Heart left ventricle (tissue), 16 donors: ENCODE measurements around the gene DCAF11. TPM values are rescaled to one million over a fixed set of nuclear protein-coding genes. Genes with fewer than 3 reads are reported as not detected.
A peak's percentile ranks its signal among the peaks of the same experiment; 100 is the strongest.

Experiments
- ATAC-seq, 4 donors: fragments of 200-7000 bp; cut with Tn5 transposase; one replicate each; pipeline ENCODE4 v1.9.1; 2020 to 2022; ENCODE audit warnings: moderate library complexity in 4 of 4, mild to moderate bottlenecking in 3 of 4, moderate number of reproducible peaks in 1 of 4
- DNase-seq, 5 donors: peaks; one replicate each; pipeline ENCODE4 v3.0.0-alpha.2; 2020
- H3K27ac ChIP-seq, 12 donors: fragments of 200-600 bp; sonication (generic) in 4 of 12; one replicate each; pipeline versions ENCODE4 v1.5.0 to v1.8.0; 2016 to 2022; ENCODE audit warnings: mild to moderate bottlenecking in 2 of 12
- H3K27me3 ChIP-seq, 9 donors: fragments of 200-600 bp; sonication (generic) in 2 of 9; one replicate each; pipeline versions ENCODE4 v1.5.1 to v1.8.0; 2016 to 2022; ENCODE audit warnings: mild to moderate bottlenecking in 3 of 9
- H3K36me3 ChIP-seq, 9 donors: fragments of 200-600 bp; sonication (generic) in 2 of 9; one replicate each; pipeline versions ENCODE4 v1.5.0 to v1.8.0; 2018 to 2022; ENCODE audit warnings: mild to moderate bottlenecking in 2 of 9
- H3K4me1 ChIP-seq, 12 donors: fragments of 200-600 bp; sonication (generic) in 4 of 12; one replicate each; pipeline versions ENCODE4 v1.5.0 to v1.8.0; 2016 to 2022; ENCODE audit warnings: mild to moderate bottlenecking in 3 of 12
- H3K4me3 ChIP-seq, 12 donors: fragments of 200-600 bp; sonication (generic) in 4 of 12; one replicate each; pipeline versions ENCODE4 v1.5.0 to v1.8.0; 2017 to 2022; ENCODE audit warnings: mild to moderate bottlenecking in 9 of 12, moderate library complexity in 4 of 12
- H3K9me3 ChIP-seq, 12 donors: fragments of 200-600 bp; sonication (generic) in 4 of 12; one replicate each; pipeline versions ENCODE4 v1.5.0 to v1.8.0; 2016 to 2022; ENCODE audit warnings: mild to moderate bottlenecking in 1 of 12
- POLR2A ChIP-seq, 2 donors: fragments of 450-650 bp; IDR thresholded peaks; one replicate each; pipeline ENCODE4 v1.6.1; 2017; ENCODE audit warnings: antibody characterized with exemption in 2 of 2, mild to moderate bottlenecking in 2 of 2, moderate library complexity in 2 of 2
- WGBS, 4 donors: extraction: QIAGEN DNeasy Blood & Tissue Kit in 2 of 4; methylation state at CpG; one replicate each; pipeline versions ENCODE4 v1.1.5 to v1.1.7; 2013 to 2018; 5-methylcytosine and 5-hydroxymethylcytosine counted together
- intact Hi-C, 10 donors: fragments of 100-400 bp; cut with DNase I; formaldehyde crosslinking; loops; one replicate each; pipeline versions ENCODE4 v1.11.1 to v1.14.2; 2022
- polyA plus RNA-seq, 2 donors: library from polyadenylated mRNA; stranded (reverse); fragments of 200-250 nt; gene quantifications; one replicate each; pipeline ENCODE4 v1.2.3, GENCODE V29; 2013
- total RNA-seq, 9 donors: library from RNA; depleted of rRNA in 2 of 9; stranded (reverse); fragments of >200 nt in 2 of 9; fragmentation: NEBNext Ultra II Directional in 3 of 9; extraction: Animal tissue kit (Norgen Biotek cat#: 25700) in 3 of 9; gene quantifications; one replicate each; pipeline versions ENCODE4 v1.1.0 to v1.2.4, GENCODE V29; 2016 to 2023
- TF ChIP-seq, protein P1 (sequence below), 12 donors: fragments of 200-600 bp; sonication (generic) in 4 of 12; IDR thresholded peaks; one replicate each; pipeline versions ENCODE4 v1.5.0 to v1.8.0; 2018 to 2022; ENCODE audit warnings: antibody characterized with exemption in 12 of 12, mild to moderate bottlenecking in 5 of 12
- donor health status: ischemic (EF 13 %, LVEDD 7.1; RV severe dilation, severe dysfunction).
- donor health status: healthy with polysubstance abuse.
- donor health status: DM: no; HTN: yes; CAD: no.
- donor health status: DM: no; HTN: no; CAD: no.
- donor health status: ischemic (EF 25% LVEDD 6.9; RV normal size, moderate dysfunction).
- donor health status: ischemic (EF 25% LVEDD 5.7; RV mildly dilated, moderate dysfunction).
- donor health status: healthy.
- donor health status: DM: yes; HTN: yes; CAD: no.
- donor health status: ischemic (EF 35%, LVEDD 5.7; RV mildly dilated, moderate dysfunction).
- donor health status: nonischemic (EF 11% LVEDD 7.7; RV severe dilation, severe dysfunction).
- donor health status: DM: yes; HTN: yes; CAD: no.
- donor health status: PGD.
- donor health status: ischemic (EF 29% LVEDD 5.4; RV normal size, mild dysfunction).
- donor health status: nonischemic (EF 23%, LVEDD 6.1; RV moderate dilation, normal function).

Gene DCAF11
- total and polyA plus RNA-seq, 11 donors: 25.3 to 117 (median 75.0) TPM

DNA sequence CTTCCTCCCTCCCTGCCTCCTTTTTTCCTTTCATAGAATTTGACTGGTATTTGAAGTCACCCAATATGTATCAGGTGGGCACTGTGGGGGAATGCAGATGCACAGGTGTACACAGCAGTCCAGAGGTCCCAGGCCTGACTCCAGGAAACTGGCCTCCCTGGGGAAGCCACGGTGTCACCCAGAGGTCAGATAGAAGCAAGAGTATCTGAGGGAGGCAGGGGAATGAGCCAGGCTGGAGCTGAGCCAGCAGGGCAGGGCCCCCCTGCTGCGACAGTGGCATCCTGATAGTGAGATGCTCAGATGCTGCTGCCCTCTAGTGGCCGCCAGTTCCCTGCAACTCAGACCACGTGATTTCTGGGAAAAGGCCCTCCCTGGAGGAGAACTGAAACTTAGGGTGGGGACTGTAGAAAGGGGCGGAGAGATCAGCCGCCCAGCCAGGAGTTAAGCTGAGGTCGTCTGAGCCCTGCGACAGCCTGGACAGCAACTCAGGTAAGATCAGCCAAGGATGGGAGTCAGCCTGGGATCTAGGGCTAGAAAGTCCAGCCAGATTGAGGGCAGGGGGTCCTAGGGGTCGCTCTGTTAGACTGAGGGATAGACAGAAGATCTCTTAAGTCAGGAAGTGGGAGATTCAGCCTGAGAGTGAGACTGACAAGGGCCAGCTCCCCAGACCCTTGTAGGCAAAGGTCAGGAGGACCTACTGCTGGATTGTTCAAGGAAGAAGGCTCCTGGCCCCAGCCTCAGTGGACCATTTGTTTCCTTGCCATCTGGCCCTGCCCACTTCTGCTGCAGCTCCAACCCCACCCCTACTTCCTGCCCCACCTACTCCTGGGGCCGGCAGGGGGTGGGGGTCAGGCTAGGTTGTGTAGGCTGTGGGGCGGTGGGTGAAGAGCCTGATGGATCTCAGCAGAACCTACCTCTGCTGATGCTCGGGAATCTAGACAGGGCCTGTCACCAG, 46.5 kb downstream of the DCAF11 start, which contains the start of gene IRF9:
Gene IRF9, plus strand, starts transcription at position 416 of the 955 bp plus-strand sequence. CDS start 880 bp downstream, outside the sequence.
- 0 to 4% (median 2%) methylated on average over 11 to 12 of the region's 12 CpGs for WGBS, 4 donors
- H3K36me3 ChIP-seq: peaks cover 5 to 90% (median 76%) of the 10 kb centered on the region in 9 donors
- H3K4me3 ChIP-seq: peak within 1 kb of the TSS; percentile 36 to 85 (median 72)
- ATAC-seq (peak; percentile 88 to 95 (median 94)), DNase-seq (peak; percentile 95 to 97 (median 96))
- TF ChIP-seq, protein P1, sequence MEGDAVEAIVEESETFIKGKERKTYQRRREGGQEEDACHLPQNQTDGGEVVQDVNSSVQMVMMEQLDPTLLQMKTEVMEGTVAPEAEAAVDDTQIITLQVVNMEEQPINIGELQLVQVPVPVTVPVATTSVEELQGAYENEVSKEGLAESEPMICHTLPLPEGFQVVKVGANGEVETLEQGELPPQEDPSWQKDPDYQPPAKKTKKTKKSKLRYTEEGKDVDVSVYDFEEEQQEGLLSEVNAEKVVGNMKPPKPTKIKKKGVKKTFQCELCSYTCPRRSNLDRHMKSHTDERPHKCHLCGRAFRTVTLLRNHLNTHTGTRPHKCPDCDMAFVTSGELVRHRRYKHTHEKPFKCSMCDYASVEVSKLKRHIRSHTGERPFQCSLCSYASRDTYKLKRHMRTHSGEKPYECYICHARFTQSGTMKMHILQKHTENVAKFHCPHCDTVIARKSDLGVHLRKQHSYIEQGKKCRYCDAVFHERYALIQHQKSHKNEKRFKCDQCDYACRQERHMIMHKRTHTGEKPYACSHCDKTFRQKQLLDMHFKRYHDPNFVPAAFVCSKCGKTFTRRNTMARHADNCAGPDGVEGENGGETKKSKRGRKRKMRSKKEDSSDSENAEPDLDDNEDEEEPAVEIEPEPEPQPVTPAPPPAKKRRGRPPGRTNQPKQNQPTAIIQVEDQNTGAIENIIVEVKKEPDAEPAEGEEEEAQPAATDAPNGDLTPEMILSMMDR (IDR thresholded peaks at IDR 0.05): peak; percentile 86 to 98 (median 93)
- peak in 1 of 2 donors; percentile 59 for TF ChIP-seq POLR2A (IDR thresholded peaks at IDR 0.05)
- no peaks in the 10 kb centered on the region for H3K9me3 ChIP-seq
- H3K4me1 ChIP-seq: peaks cover 0 to 54% (median 22%) of the 10 kb centered on the region in 12 donors
- H3K27me3 ChIP-seq: no peaks in the 10 kb centered on the region
- peak within 1 kb of the TSS; percentile 82 to 100 (median 97) for H3K27ac ChIP-seq
- intact Hi-C loops: loop anchor here in 6 of 10 donors (1.0 to 10.0 kb wide), 8 partner anchors 14 to 146 kb away; partner anchors contain the start of genes DCAF11 (in 3 of the 6), NRL (in 3 of the 6), IPO4 (in 1 of the 6) and RNF31 (in 1 of the 6)

DNA sequence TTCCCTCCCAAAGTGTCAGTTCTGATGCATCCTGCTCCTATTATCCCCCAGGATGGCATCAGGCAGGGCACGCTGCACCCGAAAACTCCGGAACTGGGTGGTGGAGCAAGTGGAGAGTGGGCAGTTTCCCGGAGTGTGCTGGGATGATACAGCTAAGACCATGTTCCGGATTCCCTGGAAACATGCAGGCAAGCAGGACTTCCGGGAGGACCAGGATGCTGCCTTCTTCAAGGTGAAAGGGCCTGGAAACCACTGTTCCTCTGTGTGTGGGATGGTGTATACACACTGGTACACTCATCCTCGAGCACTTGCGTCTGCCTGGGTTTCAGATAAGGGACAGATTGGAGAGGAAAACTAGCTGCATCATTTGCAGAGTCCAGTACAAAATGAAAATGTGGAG, 47.5 kb downstream of the DCAF11 start:
- H3K27me3 ChIP-seq: no peaks in the 10 kb centered on the region
- WGBS, 4 donors: 33 to 47% (median 38%) methylated on average over 8 of the region's 8 CpGs
- peak overlapping the region; percentile 82 to 100 (median 97) for H3K27ac ChIP-seq
- ATAC-seq: peak in 2 of 4 donors; percentile 5 to 11
- H3K4me3 ChIP-seq: peak overlapping the region; percentile 36 to 85 (median 72)
- DNase-seq: peak in 2 of 5 donors; percentile 18 to 42
- no peaks in the 10 kb centered on the region for H3K9me3 ChIP-seq
- TF ChIP-seq POLR2A (IDR thresholded peaks at IDR 0.05): no peak
- TF ChIP-seq, protein P1 (IDR thresholded peaks at IDR 0.05): no peak
- intact Hi-C loops: loop anchor here in 3 of 10 donors (5.0 to 10.0 kb wide), 3 partner anchors 55 to 147 kb away; no protein-coding TSS in a partner anchor
- peaks cover 0 to 64% (median 22%) of the 10 kb centered on the region in 12 donors for H3K4me1 ChIP-seq
- peaks cover 5 to 90% (median 76%) of the 10 kb centered on the region in 9 donors for H3K36me3 ChIP-seq

GRCh38 chr14:24164518-24164991, 50.0 kb downstream of the DCAF11 start:
- Histone ChIP-seq H3K27ac (no peak overlapping the region), H3K4me3 (no peak overlapping the region), H3K27me3 (no peaks in the 10 kb centered on the region), H3K9me3 (no peaks in the 10 kb centered on the region), H3K36me3 (peaks cover 2 to 91% (median 79%) of the 10 kb centered on the region in 9 donors), H3K4me1 (peaks cover 0 to 74% (median 22%) of the 10 kb centered on the region in 12 donors)
- DNase-seq: peak in 2 of 5 donors; percentile 27 to 52
- 82 to 96% (median 95%) methylated on average over 5 to 14 of the region's 14 CpGs for WGBS, 4 donors
- TF ChIP-seq POLR2A (IDR thresholded peaks at IDR 0.05): no peak
- TF ChIP-seq, protein P1 (IDR thresholded peaks at IDR 0.05): no peak
- no peak for ATAC-seq
- intact Hi-C loops: loop anchor here in 3 of 10 donors (5.0 to 10.0 kb wide), 3 partner anchors 57 to 150 kb away; no protein-coding TSS in a partner anchor
